Measurements from ENCODE around the gene CLPSL2.

Gene CLPSL2

DNA sequence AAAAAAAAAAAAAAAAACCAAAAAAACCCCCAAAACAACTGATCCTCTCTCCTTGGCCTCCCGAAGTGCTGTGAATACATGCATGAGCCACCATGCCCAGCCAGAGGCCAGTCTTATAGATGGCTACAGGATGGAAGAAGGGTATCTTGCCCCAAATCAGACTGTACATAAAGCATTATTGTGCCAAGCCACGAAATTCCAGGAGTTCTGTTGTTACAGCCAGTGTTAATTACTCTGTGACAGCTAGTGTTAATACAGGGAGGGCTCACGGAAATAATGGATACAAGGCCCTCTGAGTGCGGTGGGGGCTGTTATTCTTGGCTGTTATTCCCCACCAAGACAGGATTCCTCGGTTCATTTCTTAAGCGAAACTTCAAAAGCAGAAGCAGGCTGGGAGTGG lies 1.4 kb upstream of the CLPSL2 start:
- Histone ChIP-seq H3K9me2 (ENCODE audit: low read depth, low read length) (no peaks in the 10 kb centered on the region), H3K27me3 (ENCODE audit: insufficient read depth, low read length) (no peaks in the 10 kb centered on the region), H3K4me3 (ENCODE audit: low read depth, low read length, poor library complexity, severe bottlenecking) (no peak overlapping the region), H3F3A (ENCODE audit: insufficient read depth, low read length) (no peaks in the 10 kb centered on the region), H3K9ac (ENCODE audit: low read length) (no peak overlapping the region), H4K20me1 (ENCODE audit: insufficient read depth, low read length) (no peaks in the 10 kb centered on the region), H3K36me3 (ENCODE audit: insufficient read depth, low read length) (no peaks in the 10 kb centered on the region), H3K4me1 (ENCODE audit: insufficient read depth, low read length, severe bottlenecking) (peaks cover 18% of the 10 kb centered on the region), H3K79me2 (ENCODE audit: insufficient read depth, low read length) (no peaks in the 10 kb centered on the region), H3K27ac (ENCODE audit: low read depth, low read length, poor library complexity, severe bottlenecking) (no peak overlapping the region), H3K4me2 (ENCODE audit: low read length) (no peak overlapping the region), H2AFZ (ENCODE audit: low read length) (no peak overlapping the region), H3K9me3 (ENCODE audit: low read length) (no peaks in the 10 kb centered on the region)
- TF ChIP-seq, protein P1, sequence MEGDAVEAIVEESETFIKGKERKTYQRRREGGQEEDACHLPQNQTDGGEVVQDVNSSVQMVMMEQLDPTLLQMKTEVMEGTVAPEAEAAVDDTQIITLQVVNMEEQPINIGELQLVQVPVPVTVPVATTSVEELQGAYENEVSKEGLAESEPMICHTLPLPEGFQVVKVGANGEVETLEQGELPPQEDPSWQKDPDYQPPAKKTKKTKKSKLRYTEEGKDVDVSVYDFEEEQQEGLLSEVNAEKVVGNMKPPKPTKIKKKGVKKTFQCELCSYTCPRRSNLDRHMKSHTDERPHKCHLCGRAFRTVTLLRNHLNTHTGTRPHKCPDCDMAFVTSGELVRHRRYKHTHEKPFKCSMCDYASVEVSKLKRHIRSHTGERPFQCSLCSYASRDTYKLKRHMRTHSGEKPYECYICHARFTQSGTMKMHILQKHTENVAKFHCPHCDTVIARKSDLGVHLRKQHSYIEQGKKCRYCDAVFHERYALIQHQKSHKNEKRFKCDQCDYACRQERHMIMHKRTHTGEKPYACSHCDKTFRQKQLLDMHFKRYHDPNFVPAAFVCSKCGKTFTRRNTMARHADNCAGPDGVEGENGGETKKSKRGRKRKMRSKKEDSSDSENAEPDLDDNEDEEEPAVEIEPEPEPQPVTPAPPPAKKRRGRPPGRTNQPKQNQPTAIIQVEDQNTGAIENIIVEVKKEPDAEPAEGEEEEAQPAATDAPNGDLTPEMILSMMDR (IDR thresholded peaks at IDR 0.05; ENCODE audit: low read length), result no peak
- no peak for TF ChIP-seq EZH2 (IDR thresholded peaks at IDR 0.05; ENCODE audit: borderline replicate concordance, low read length)

DNA sequence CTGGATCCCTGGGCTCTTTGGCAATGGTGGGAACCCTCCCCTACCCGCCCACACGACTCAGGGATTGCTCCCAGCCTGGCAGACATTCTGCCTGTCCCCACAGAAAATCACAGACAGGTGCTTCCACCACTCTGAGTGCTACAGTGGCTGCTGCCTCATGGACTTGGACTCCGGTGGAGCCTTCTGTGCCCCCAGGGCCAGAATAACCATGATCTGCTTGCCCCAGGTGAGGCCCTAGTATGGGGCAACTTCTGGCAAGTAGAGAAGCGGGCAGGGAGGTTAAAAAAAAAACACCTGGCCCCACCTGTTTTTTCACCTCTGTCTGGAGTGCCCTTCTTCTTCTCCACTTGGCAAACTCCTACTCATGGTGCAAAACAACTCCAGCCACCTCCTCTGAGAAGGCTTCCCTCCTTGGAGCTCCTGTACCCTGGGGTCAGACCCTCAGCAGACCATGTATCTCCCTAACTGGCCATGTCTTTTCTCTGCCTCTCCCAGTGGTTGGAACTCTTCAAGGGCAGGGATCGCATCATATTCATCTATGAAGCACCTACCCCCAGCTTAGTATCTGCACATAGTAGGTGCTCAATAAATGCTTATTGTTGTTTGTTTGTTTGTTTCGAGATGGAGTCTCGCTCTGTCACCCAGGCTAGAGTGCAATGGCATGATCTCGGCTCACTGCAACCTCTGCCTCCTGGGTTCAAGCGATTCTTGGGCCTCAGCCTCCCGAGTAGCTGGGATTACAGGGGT lies 1.1 kb downstream of the CLPSL2 start:
- Histone ChIP-seq H3K4me2 (ENCODE audit: low read length) (no peak overlapping the region), H3K4me3 (ENCODE audit: low read depth, low read length, poor library complexity, severe bottlenecking) (no peak overlapping the region), H3K27me3 (ENCODE audit: insufficient read depth, low read length) (no peaks in the 10 kb centered on the region), H3F3A (ENCODE audit: insufficient read depth, low read length) (no peaks in the 10 kb centered on the region), H3K79me2 (ENCODE audit: insufficient read depth, low read length) (no peaks in the 10 kb centered on the region), H3K9me2 (ENCODE audit: low read depth, low read length) (no peaks in the 10 kb centered on the region), H3K36me3 (ENCODE audit: insufficient read depth, low read length) (no peaks in the 10 kb centered on the region), H3K4me1 (ENCODE audit: insufficient read depth, low read length, severe bottlenecking) (peaks cover 8% of the 10 kb centered on the region), H3K9ac (ENCODE audit: low read length) (no peak overlapping the region), H4K20me1 (ENCODE audit: insufficient read depth, low read length) (no peaks in the 10 kb centered on the region), H2AFZ (ENCODE audit: low read length) (no peak overlapping the region), H3K9me3 (ENCODE audit: low read length) (no peaks in the 10 kb centered on the region), H3K27ac (ENCODE audit: low read depth, low read length, poor library complexity, severe bottlenecking) (no peak overlapping the region)
- TF ChIP-seq, protein P1 (IDR thresholded peaks at IDR 0.05; ENCODE audit: low read length), result no peak
- no peak for TF ChIP-seq EZH2 (IDR thresholded peaks at IDR 0.05; ENCODE audit: borderline replicate concordance, low read length)

DNA sequence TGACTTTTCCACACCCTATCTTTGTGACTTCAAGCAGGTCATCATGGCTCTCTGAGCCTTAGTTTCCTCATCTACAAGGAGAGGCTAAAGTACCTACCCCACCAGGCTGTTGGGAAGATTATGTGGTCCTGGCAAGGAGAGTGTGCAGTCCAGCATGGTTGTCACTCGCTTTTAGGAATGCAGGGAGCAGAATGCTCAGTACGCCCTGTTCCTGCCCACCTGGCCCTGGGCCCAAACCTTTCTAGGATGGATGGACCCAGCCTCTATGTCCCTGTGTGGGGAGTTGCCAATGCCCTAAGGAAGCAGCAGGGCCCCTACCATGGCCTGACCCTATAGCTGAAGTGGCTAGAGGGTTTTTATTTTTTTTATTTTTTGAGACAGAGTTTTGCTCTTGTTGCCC lies 2.0 kb downstream of the CLPSL2 start:
- no peaks in the 10 kb centered on the region for H3K27me3 ChIP-seq (ENCODE audit: insufficient read depth, low read length)
- H3F3A ChIP-seq (ENCODE audit: insufficient read depth, low read length), result no peaks in the 10 kb centered on the region
- H3K4me3 ChIP-seq (ENCODE audit: low read depth, low read length, poor library complexity, severe bottlenecking), result no peak overlapping the region
- H3K4me1 ChIP-seq (ENCODE audit: insufficient read depth, low read length, severe bottlenecking), result peaks cover 8% of the 10 kb centered on the region
- no peak overlapping the region for H2AFZ ChIP-seq (ENCODE audit: low read length)
- H3K9me3 ChIP-seq (ENCODE audit: low read length), result no peaks in the 10 kb centered on the region
- H3K4me2 ChIP-seq (ENCODE audit: low read length), result no peak overlapping the region
- no peak overlapping the region for H3K27ac ChIP-seq (ENCODE audit: low read depth, low read length, poor library complexity, severe bottlenecking)
- no peaks in the 10 kb centered on the region for H3K36me3 ChIP-seq (ENCODE audit: insufficient read depth, low read length)
- no peaks in the 10 kb centered on the region for H3K9me2 ChIP-seq (ENCODE audit: low read depth, low read length)
- H3K79me2 ChIP-seq (ENCODE audit: insufficient read depth, low read length), result no peaks in the 10 kb centered on the region
- TF ChIP-seq, protein P1 (IDR thresholded peaks at IDR 0.05; ENCODE audit: low read length), result no peak
- TF ChIP-seq EZH2 (IDR thresholded peaks at IDR 0.05; ENCODE audit: borderline replicate concordance, low read length), result no peak
- no peak overlapping the region for H3K9ac ChIP-seq (ENCODE audit: low read length)
- no peaks in the 10 kb centered on the region for H4K20me1 ChIP-seq (ENCODE audit: insufficient read depth, low read length)
